Keratinocyte (primary cell): Measurements from ENCODE around the gene ZBTB8A. TPM values are rescaled to one million over a fixed set of nuclear protein-coding genes. Genes with fewer than 3 reads are reported as not detected.

Source experiments
- DNase-seq: peaks from one replicate; pipeline ENCODE4 v3.0.0-alpha.2; 2011; ENCODE audit warnings: low read depth, missing footprints, low spot score
- FAIRE-seq: peaks from 2 replicates; lab custom pipeline; 2011; peaks lifted over from hg19 to GRCh38; lab: Jason Lieb, UNC
- H2AFZ ChIP-seq: 2 replicates; pipeline ENCODE4 v1.6.0; 2012; ENCODE audit warnings: low read length, control low read depth, inconsistent platforms; ENCODE audit not compliant: control insufficient read depth
- H3K27ac ChIP-seq: 2 replicates; pipeline ENCODE4 v1.5.1; 2011; ENCODE audit warnings: low read length; ENCODE audit not compliant: control insufficient read depth, insufficient read depth
- H3K27me3 ChIP-seq: 3 replicates; pipeline ENCODE4 v1.6.0; 2011; ENCODE audit warnings: low read length; ENCODE audit not compliant: control insufficient read depth, insufficient read depth; ENCODE audit errors: extremely low read depth
- H3K36me3 ChIP-seq, 2 experiments: 2 replicates in 1 of 2; 3 replicates in 1 of 2; pipeline ENCODE4 v1.5.1; 2011; ENCODE audit warnings: low read length in 2 of 2, mild to moderate bottlenecking in 1 of 2; ENCODE audit not compliant: control insufficient read depth in 2 of 2, insufficient read depth in 2 of 2; ENCODE audit errors: extremely low read depth in 1 of 2
- H3K4me1 ChIP-seq: 3 replicates; pipeline ENCODE4 v1.5.1; 2011; ENCODE audit warnings: low read length; ENCODE audit not compliant: control insufficient read depth, insufficient read depth; ENCODE audit errors: extremely low read depth
- H3K4me2 ChIP-seq: 3 replicates; pipeline ENCODE4 v1.6.0; 2011; ENCODE audit warnings: low read depth, low read length; ENCODE audit not compliant: control insufficient read depth, insufficient read depth; ENCODE audit errors: extremely low read depth
- H3K4me3 ChIP-seq, 3 experiments: fragments of 200-600 bp in 1 of 3; sonication (generic) in 1 of 3; 2 replicates in 2 of 3; 3 replicates in 1 of 3; pipeline ENCODE4 v1.5.1; 2011 to 2016; ENCODE audit warnings: low read length in 3 of 3, mild to moderate bottlenecking in 3 of 3, control low read depth in 2 of 3, inconsistent platforms in 1 of 3, low read depth in 1 of 3, mixed read lengths in 1 of 3, mixed run types in 1 of 3, moderate library complexity in 1 of 3; ENCODE audit not compliant: control insufficient read depth in 2 of 3, insufficient read depth in 2 of 3; ENCODE audit errors: extremely low read depth in 1 of 3
- H3K79me2 ChIP-seq: 2 replicates; pipeline ENCODE4 v1.6.0; 2012; ENCODE audit warnings: low read length; ENCODE audit not compliant: control insufficient read depth, insufficient read depth
- H3K9ac ChIP-seq: 3 replicates; pipeline ENCODE4 v1.6.0; 2011; ENCODE audit warnings: low read length; ENCODE audit not compliant: control insufficient read depth, insufficient read depth; ENCODE audit errors: extremely low read depth
- H3K9me1 ChIP-seq: 3 replicates; pipeline ENCODE4 v1.6.0; 2011; ENCODE audit warnings: low read length; ENCODE audit not compliant: control insufficient read depth, insufficient read depth; ENCODE audit errors: extremely low read depth
- H3K9me3 ChIP-seq: 2 replicates; pipeline ENCODE4 v1.5.1; 2012; ENCODE audit warnings: low read depth, low read length; ENCODE audit not compliant: control insufficient read depth
- H4K20me1 ChIP-seq: 3 replicates; pipeline ENCODE4 v1.6.0; 2011; ENCODE audit warnings: low read length; ENCODE audit not compliant: control insufficient read depth, insufficient read depth; ENCODE audit errors: extremely low read depth
- EZH2 ChIP-seq: IDR thresholded peaks from one replicate; pipeline ENCODE4 v1.6.1; 2012; ENCODE audit warnings: inconsistent platforms, mild to moderate bottlenecking, low read length, moderate library complexity
- dilution Hi-C: fragments of 300-500 bp; cut with MboI; formaldehyde crosslinking; loops from one replicate; pipeline ENCODE4 v1.7.0; 2020; ENCODE audit warnings: low sequenced_read_pairs; ENCODE audit not compliant: extremely low pct_ligation_motif_present
- polyA plus RNA-seq, 5 experiments: library from polyadenylated mRNA; depleted of rRNA in 3 of 5; stranded (reverse) in 3 of 5; stranded (forward) in 1 of 5; unstranded in 1 of 5; fragments of >200 nt; gene quantifications; 1 replicate in 1 of 5; 2 replicates in 3 of 5; 3 replicates in 1 of 5; pipeline versions ENCODE4 v1.2.1 to v1.2.3, GENCODE V29; 2011 to 2012; ENCODE audit warnings: missing spikeins in 2 of 5, low read depth in 1 of 5, low replicate concordance in 1 of 5
- TF ChIP-seq, protein P1 (sequence below), 3 experiments: IDR thresholded peaks in 1 of 3; conservative IDR thresholded peaks in 1 of 3; optimal IDR thresholded peaks in 1 of 3; 2 replicates in 2 of 3; 3 replicates in 1 of 3; pipeline versions ENCODE3 to v1.5.1; 2011; ENCODE audit warnings: low read length in 3 of 3, mild to moderate bottlenecking in 3 of 3, moderate library complexity in 2 of 3, control low read depth in 1 of 3, inconsistent platforms in 1 of 3; ENCODE audit not compliant: insufficient read depth in 2 of 3; ENCODE audit errors: extremely low read depth in 1 of 3

The ZBTB8A gene
- polyA plus RNA-seq, 1 donor (not counting 4 experiments of a cell fraction or from before 2014, with no cell fraction given) = 5.3 TPM

- Histone ChIP-seq H3K36me3 (peaks cover 2 to 4% of the 10 kb centered on the region in 2 experiments), H3K27ac (no peak overlapping the region), H4K20me1 (no peaks in the 10 kb centered on the region), H3K9me3 (no peaks in the 10 kb centered on the region), H3K9me1 (no peaks in the 10 kb centered on the region), H3K4me3 (no peak overlapping the region), H2AFZ (no peak overlapping the region), H3K4me2 (no peak overlapping the region), H3K9ac (no peak overlapping the region), H3K27me3 (no peaks in the 10 kb centered on the region), H3K4me1 (no peaks in the 10 kb centered on the region), H3K79me2 (no peaks in the 10 kb centered on the region)
- DNase-seq (no peak), FAIRE-seq (no peak)
- TF ChIP-seq, protein P1, sequence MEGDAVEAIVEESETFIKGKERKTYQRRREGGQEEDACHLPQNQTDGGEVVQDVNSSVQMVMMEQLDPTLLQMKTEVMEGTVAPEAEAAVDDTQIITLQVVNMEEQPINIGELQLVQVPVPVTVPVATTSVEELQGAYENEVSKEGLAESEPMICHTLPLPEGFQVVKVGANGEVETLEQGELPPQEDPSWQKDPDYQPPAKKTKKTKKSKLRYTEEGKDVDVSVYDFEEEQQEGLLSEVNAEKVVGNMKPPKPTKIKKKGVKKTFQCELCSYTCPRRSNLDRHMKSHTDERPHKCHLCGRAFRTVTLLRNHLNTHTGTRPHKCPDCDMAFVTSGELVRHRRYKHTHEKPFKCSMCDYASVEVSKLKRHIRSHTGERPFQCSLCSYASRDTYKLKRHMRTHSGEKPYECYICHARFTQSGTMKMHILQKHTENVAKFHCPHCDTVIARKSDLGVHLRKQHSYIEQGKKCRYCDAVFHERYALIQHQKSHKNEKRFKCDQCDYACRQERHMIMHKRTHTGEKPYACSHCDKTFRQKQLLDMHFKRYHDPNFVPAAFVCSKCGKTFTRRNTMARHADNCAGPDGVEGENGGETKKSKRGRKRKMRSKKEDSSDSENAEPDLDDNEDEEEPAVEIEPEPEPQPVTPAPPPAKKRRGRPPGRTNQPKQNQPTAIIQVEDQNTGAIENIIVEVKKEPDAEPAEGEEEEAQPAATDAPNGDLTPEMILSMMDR (optimal IDR thresholded peaks at IDR 0.05 in 1 of 3, IDR thresholded peaks at IDR 0.05 in 1 of 3, conservative IDR thresholded peaks at IDR 0.05 in 1 of 3; ENCODE audit: extremely low read depth in 1 of 3, insufficient read depth in 2 of 3, low read length in 3 of 3) = no peak
- TF ChIP-seq EZH2 = no peak
- dilution Hi-C loops = no loop called here
Observed at GRCh38 chr1:32622205-32622604, 83.0 kb downstream of the ZBTB8A start.

DNA sequence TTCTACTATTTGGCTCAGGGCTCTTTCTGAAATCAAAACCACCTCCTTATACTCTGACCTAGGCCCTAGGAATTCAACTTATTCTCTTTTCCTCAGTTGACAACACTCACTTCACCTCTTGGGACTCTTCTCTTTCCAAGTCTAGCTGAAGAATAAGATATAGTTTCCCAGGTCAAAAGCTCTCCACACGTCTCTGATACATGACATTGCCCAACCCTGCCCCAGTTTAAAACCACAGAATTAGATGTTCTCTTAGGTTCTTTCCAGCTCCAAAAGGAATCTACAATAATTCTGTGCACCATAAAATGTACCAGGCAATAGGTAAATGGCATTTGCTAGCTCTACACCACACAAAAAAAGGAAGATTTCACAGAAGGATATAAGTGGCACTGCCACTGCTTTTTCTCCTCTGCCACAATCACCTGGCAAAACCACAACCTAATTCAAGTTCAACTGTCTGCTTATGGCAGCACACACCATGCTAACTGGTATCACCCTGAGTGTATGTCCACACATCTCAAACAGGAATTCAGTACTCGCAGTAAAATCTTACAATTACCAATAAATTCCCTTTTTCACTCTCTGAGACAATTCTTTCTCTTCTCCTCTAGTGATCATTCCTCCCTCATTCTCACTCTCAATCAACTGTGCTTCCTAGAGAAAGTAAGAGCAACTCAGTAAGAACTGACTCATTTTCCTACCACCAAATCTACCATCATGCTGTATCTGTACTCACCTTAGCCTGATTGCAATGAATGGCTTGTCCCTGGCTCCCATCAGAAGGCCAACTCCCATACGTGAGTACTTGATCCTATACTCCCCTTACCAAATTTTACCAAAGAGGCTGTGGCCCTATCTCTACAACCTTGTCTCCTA is 83.8 kb downstream of the ZBTB8A start:
- dilution Hi-C loops = no loop called here
- no peaks in the 10 kb centered on the region for H3K9me1 ChIP-seq
- H3K4me2 ChIP-seq = no peak overlapping the region
- no peaks in the 10 kb centered on the region for H3K27me3 ChIP-seq
- no peak overlapping the region for H2AFZ ChIP-seq
- FAIRE-seq = no peak
- no peak for DNase-seq
- H3K4me1 ChIP-seq = no peaks in the 10 kb centered on the region
- no peak overlapping the region for H3K4me3 ChIP-seq
- H3K79me2 ChIP-seq = no peaks in the 10 kb centered on the region
- TF ChIP-seq, protein P1 (optimal IDR thresholded peaks at IDR 0.05 in 1 of 3, IDR thresholded peaks at IDR 0.05 in 1 of 3, conservative IDR thresholded peaks at IDR 0.05 in 1 of 3; ENCODE audit: extremely low read depth in 1 of 3, insufficient read depth in 2 of 3, low read length in 3 of 3) = no peak
- no peak for TF ChIP-seq EZH2
- H4K20me1 ChIP-seq = no peaks in the 10 kb centered on the region
- no peak overlapping the region for H3K27ac ChIP-seq
- no peak overlapping the region for H3K9ac ChIP-seq
- no peaks in the 10 kb centered on the region for H3K9me3 ChIP-seq
- peaks cover 2 to 4% of the 10 kb centered on the region in 2 experiments for H3K36me3 ChIP-seq
